ENCODE data around the gene SURF1. TPM values are rescaled to one million over a fixed set of nuclear protein-coding genes. Genes with fewer than 3 reads are reported as not detected.

SURF1 gene
- polyA plus RNA-seq, 3 donors, result 60.5 to 140 (median 98.4) TPM

DNA sequence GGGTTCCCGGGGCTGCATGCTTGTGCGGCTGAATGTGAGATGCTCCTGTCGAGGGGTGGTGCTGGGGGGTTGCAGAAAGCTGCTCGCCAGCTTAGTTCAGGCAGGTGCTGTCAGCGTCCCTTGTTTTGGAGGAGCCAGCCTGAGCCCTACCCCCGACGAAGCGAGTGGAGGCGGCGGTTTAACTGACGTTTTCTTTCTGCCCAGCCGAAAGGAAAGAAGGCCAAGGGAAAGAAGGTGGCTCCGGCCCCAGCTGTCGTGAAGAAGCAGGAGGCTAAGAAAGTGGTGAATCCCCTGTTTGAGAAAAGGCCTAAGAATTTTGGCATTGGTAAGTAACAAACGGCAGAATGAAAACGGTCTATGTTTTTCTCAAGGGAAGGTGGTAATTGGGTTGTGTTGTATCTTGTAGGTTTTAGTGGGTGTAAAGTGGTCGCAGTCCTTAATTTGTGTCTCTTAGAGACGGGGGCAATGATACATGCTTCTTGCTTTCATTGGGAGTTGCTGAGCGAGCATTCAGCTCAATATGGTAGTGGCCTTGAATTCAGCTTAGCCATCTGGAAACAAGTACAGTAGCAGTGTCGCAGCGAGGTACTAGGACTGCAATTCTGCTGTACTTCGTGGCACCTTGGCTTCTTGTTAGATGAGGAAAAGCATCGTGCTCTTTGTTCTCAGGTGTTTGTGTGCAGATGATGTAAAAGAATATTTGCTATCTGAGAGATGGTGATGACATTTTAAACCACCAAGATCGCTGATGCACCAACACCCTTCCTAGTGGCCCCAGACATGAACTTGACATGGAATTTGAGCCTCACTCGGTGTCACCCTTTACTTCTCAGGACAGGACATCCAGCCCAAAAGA, 7.3 kb downstream of the SURF1 start:
- Histone ChIP-seq H3K79me2 (ENCODE audit: insufficient read depth, low read length) (peaks cover 42% of the 10 kb centered on the region), H3K4me1 (ENCODE audit: control insufficient read depth in 1 of 2, insufficient read depth in 2 of 2, low read length in 2 of 2) (peaks cover 22 to 30% of the 10 kb centered on the region in 2 donors), H3K4me2 (replicated peaks; ENCODE audit: extremely low read depth, low read length, poor library complexity, severe bottlenecking) (peak overlapping the region; percentile 97), H3K27ac (ENCODE audit: low read depth in 1 of 2, low read length in 2 of 2) (peak overlapping the region; percentile 87 to 98), H3K27me3 (ENCODE audit: control insufficient read depth in 2 of 2, insufficient read depth in 2 of 2, low read length in 2 of 2) (no peaks in the 10 kb centered on the region), H3K36me3 (replicated peaks in 1 of 2; ENCODE audit: control insufficient read depth in 1 of 2, insufficient read depth in 2 of 2, low read length in 2 of 2) (peaks cover 74 to 76% of the 10 kb centered on the region in 2 donors), H2AFZ (ENCODE audit: insufficient read depth, low read depth, low read length, poor library complexity, severe bottlenecking) (peak overlapping the region; percentile 99), H3K9me3 (replicated peaks in 1 of 2; ENCODE audit: control insufficient read depth in 1 of 2, insufficient read depth in 1 of 2, low read length in 2 of 2) (no peaks in the 10 kb centered on the region), H4K20me1 (ENCODE audit: insufficient read depth, low read length) (peaks cover 68% of the 10 kb centered on the region), H3K4me3 (replicated peaks in 1 of 3; ENCODE audit: low read depth in 2 of 3, low read length in 3 of 3) (peak overlapping the region; percentile 92 to 100 (median 96)), H3K9ac (ENCODE audit: insufficient read depth, low read length, poor library complexity, severe bottlenecking) (peak overlapping the region; percentile 99)
- intact Hi-C loops (cut with micrococcal nuclease), result loop anchor here in 1 of 2 donors (1.0 kb wide), 1 partner anchor 27 kb away; the partner anchor contains the start of genes STKLD1 and SURF4
- peaks cover 0 to 2% (median 0%) of the 10 kb centered on the region in 3 donors for H3K27me3 Mint-ChIP-seq (ENCODE audit: low read depth in 3 of 3)
- TF ChIP-seq, protein P1, sequence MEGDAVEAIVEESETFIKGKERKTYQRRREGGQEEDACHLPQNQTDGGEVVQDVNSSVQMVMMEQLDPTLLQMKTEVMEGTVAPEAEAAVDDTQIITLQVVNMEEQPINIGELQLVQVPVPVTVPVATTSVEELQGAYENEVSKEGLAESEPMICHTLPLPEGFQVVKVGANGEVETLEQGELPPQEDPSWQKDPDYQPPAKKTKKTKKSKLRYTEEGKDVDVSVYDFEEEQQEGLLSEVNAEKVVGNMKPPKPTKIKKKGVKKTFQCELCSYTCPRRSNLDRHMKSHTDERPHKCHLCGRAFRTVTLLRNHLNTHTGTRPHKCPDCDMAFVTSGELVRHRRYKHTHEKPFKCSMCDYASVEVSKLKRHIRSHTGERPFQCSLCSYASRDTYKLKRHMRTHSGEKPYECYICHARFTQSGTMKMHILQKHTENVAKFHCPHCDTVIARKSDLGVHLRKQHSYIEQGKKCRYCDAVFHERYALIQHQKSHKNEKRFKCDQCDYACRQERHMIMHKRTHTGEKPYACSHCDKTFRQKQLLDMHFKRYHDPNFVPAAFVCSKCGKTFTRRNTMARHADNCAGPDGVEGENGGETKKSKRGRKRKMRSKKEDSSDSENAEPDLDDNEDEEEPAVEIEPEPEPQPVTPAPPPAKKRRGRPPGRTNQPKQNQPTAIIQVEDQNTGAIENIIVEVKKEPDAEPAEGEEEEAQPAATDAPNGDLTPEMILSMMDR (IDR thresholded peaks at IDR 0.05), result no peak
- peaks cover 0 to 6% (median 0%) of the 10 kb centered on the region in 7 donors for H3K9me3 Mint-ChIP-seq
- H3K27ac Mint-ChIP-seq, result peak overlapping the region; percentile 90 to 96 (median 95)
- 18% methylated on average over 17 of the region's 25 CpGs for WGBS (ENCODE audit: insufficient coverage)
- peaks cover 68 to 75% of the 10 kb centered on the region in 2 donors for H3K36me3 Mint-ChIP-seq
- no peak for DNase-seq
- H3K4me3 Mint-ChIP-seq, result peak overlapping the region; percentile 92 to 96
- H3K4me1 Mint-ChIP-seq, result peaks cover 32% of the 10 kb centered on the region

DNA sequence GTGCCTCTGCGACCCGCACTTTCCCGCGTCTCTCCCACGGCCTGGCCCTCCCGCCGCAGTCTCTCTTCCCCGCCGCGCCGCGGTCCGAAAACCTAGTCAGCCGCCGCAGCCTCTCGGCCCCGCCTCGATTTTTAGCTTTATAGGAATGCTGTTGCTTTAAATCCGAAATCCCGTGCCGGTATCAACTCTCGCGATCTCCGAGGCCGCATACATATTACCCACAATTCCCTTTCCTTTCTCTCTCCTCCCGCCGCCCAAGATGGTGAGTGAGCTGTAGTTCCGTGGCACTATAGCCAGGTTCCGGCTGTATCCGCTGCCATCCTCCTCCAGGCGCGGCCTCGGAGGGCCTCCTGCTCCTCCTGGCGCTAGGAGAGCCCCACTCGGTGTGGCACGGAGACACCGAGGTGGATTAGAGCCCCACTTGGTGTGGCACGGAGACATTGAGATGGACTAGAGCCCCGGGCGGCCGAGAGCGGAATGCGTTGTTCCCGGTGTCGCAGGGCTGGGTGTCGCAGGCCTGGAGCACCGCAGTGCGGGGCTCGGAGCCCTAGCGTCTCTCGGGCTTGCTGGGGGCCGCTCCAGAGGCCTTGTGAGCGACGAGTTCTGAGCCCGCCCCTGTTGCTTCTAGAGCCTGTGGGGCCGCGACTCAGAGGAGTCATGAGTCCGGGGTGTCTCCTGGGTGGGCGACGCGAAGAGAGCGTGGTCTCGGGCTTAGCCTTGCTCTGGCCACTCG, 8.1 kb downstream of the SURF1 start, which contains the start of the genes MED22 and RPL7A:
TSS of gene MED22 (minus strand) at position 147 of the 733 bp plus-strand sequence. CDS start 1,469 bp downstream, outside the sequence.
TSS of gene RPL7A (plus strand) at position 234 of the 733 bp plus-strand sequence. CDS start at position 260, 26 bp downstream.
- no peaks in the 10 kb centered on the region for H3K9me3 ChIP-seq (replicated peaks in 1 of 2; ENCODE audit: control insufficient read depth in 1 of 2, insufficient read depth in 1 of 2, low read length in 2 of 2)
- WGBS (ENCODE audit: insufficient coverage), result 0% methylated on average over 57 of the region's 64 CpGs
- H3K4me3 ChIP-seq (replicated peaks in 1 of 3; ENCODE audit: low read depth in 2 of 3, low read length in 3 of 3), result peak within 1 kb of the TSS; percentile 92 to 100 (median 96)
- Mint-ChIP-seq H3K4me1 (peaks cover 30% of the 10 kb centered on the region), H3K27ac (peak within 1 kb of the TSS; percentile 90 to 96 (median 95)), H3K9me3 (peaks cover 0 to 6% (median 0%) of the 10 kb centered on the region in 7 donors), H3K4me3 (peak within 1 kb of the TSS; percentile 92 to 96), H3K36me3 (peaks cover 70 to 75% of the 10 kb centered on the region in 2 donors), H3K27me3 (ENCODE audit: low read depth in 3 of 3) (peaks cover 0 to under 1% (median 0%) of the 10 kb centered on the region in 3 donors)
- DNase-seq, result peak; percentile 91 to 93 (median 91)
- H3K9ac ChIP-seq (ENCODE audit: insufficient read depth, low read length, poor library complexity, severe bottlenecking), result peak within 1 kb of the TSS; percentile 99
- peaks cover 42% of the 10 kb centered on the region for H3K79me2 ChIP-seq (ENCODE audit: insufficient read depth, low read length)
- no peaks in the 10 kb centered on the region for H3K27me3 ChIP-seq (ENCODE audit: control insufficient read depth in 2 of 2, insufficient read depth in 2 of 2, low read length in 2 of 2)
- H4K20me1 ChIP-seq (ENCODE audit: insufficient read depth, low read length), result peaks cover 60% of the 10 kb centered on the region
- peak within 1 kb of the TSS; percentile 87 to 98 for H3K27ac ChIP-seq (ENCODE audit: low read depth in 1 of 2, low read length in 2 of 2)
- TF ChIP-seq, protein P1 (IDR thresholded peaks at IDR 0.05), result no peak
- intact Hi-C loops (cut with micrococcal nuclease), result loop anchor here in 1 of 2 donors (1.0 kb wide), 1 partner anchor 28 kb away; the partner anchor contains the start of genes STKLD1 and SURF4
- H3K4me1 ChIP-seq (ENCODE audit: control insufficient read depth in 1 of 2, insufficient read depth in 2 of 2, low read length in 2 of 2), result peaks cover 22 to 30% of the 10 kb centered on the region in 2 donors
- H3K36me3 ChIP-seq (replicated peaks in 1 of 2; ENCODE audit: control insufficient read depth in 1 of 2, insufficient read depth in 2 of 2, low read length in 2 of 2), result peaks cover 74 to 76% of the 10 kb centered on the region in 2 donors
- peak within 1 kb of the TSS; percentile 99 for H2AFZ ChIP-seq (ENCODE audit: insufficient read depth, low read depth, low read length, poor library complexity, severe bottlenecking)
- H3K4me2 ChIP-seq (replicated peaks; ENCODE audit: extremely low read depth, low read length, poor library complexity, severe bottlenecking), result peak within 1 kb of the TSS; percentile 97

Measured in CD14-positive monocyte (primary cell).